GM19467 (cell line): ENCODE data around the gene LLGL1.

Source experiments
- ATAC-seq: cut with Tn5 transposase; IDR thresholded peaks from one replicate; pipeline ENCODE4 v1.9.1; 2021; ENCODE audit warnings: mild to moderate bottlenecking, moderate library complexity; ENCODE audit not compliant: unreplicated experiment

LLGL1 gene

DNA sequence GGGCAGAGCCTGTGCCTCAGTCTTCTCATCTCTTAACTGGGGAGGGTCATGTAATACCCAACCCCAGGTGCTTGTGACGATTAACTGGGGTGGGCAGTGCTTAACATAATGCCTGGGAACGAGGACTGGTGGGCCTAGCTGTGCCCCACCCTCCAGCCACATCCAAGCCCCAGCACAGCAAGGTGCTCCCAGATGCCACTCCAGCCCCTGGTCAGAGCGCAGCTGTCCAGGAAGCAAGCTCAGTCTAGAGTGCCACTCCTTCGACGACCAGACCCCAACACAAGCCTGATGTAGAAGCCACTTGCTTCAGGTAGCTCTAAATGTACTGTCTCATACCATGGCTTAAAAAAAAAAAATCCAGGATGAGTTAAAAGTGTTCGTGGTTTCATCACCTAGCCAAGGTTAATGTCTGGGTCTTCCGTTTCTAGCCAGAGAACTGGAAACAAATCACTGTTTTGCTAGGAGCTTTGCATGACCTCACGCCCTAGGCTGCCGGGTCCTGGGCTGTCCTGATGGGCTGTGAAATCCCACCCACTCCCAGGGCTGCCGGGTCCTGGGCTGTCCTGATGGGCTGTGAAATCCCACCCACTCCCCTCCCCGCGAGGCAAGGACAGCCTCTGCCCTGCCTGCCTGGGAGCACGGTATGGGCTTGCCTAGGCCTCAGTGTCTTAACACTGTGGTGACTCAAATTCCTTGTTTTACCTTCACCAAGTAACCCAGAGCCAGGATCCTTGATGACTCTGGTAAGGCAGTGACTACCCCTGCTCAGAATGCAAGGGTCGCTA is 42.7 kb downstream of the LLGL1 start:
- no peak for ATAC-seq

GRCh38 chr17:18270046-18270931 is 44.9 kb downstream of the LLGL1 start:
- no peak for ATAC-seq

- ATAC-seq, result no peak
Observed at GRCh38 chr17:18277076-18277475, 51.6 kb downstream of the LLGL1 start.

DNA sequence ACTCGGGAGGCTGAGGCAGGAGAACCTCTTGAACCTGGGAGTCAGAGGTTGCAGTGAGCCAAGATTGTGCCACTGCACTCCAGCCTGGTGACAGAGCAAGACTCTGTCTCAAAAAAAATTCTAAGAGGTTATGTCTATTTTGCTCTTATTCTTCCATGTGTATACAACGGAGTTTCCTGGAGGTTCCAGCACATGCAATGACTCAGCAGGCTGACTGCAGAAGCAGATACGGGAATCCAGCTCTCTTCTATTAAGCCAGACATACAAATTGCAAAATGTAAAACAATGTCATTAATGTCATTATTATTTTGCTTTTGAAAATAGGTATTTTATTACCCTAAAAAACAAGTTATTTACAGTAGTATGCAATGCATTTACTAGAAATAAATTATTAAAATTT is 53.4 kb downstream of the LLGL1 start:
- no peak for ATAC-seq

GRCh38 chr17:18280249-18280648 is 54.8 kb downstream of the LLGL1 start:
- no peak for ATAC-seq

DNA sequence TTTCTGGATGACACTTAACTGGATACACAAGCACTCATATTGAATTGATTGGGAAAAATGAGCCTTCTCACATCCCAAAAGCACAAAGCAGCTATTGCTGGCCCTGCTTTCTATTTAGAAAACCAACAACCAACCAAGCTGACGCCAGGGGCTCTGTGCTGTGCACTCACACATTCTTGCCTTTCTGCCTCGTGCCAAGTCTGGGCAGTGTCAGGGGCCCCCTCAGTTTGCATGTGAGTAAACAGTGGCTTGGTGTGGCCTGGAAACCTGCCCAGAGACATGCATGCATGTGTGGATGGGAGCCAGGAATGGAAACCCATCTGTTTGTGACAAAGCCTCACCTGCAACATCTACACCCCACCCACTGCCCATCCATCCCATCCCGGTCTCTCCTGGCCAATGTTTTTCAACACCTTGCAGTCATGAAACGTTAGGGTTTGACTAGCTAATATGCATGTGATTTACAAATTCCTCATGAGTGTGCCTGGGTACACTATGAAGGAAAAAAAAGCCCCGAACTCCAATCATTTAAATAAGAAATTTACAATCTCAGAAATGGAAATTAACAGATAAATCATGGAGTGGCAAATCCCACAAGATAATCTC is 55.4 kb downstream of the LLGL1 start:
- ATAC-seq, result no peak

GRCh38 chr17:18281788-18282187 is 56.4 kb downstream of the LLGL1 start:
- no peak for ATAC-seq

DNA sequence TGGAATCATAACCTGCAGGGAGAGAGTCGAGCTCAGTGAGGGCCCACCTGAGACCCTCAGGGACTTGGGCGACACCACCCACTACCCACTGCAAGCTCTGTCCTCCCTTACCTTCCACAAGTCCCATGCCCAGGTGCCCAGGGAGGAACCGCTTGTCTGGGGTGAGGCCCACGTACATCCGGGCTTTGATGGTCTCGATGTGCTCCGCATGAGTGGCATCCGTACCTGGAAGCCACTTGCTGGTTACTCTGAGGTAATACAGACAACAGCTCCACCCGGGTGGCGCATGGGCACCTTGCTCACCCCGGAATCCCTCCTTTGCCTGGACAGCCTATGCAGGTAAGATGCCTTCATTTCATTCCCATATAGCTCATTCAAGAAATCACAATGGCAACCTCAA is 59.9 kb downstream of the LLGL1 start:
- ATAC-seq, result no peak

DNA sequence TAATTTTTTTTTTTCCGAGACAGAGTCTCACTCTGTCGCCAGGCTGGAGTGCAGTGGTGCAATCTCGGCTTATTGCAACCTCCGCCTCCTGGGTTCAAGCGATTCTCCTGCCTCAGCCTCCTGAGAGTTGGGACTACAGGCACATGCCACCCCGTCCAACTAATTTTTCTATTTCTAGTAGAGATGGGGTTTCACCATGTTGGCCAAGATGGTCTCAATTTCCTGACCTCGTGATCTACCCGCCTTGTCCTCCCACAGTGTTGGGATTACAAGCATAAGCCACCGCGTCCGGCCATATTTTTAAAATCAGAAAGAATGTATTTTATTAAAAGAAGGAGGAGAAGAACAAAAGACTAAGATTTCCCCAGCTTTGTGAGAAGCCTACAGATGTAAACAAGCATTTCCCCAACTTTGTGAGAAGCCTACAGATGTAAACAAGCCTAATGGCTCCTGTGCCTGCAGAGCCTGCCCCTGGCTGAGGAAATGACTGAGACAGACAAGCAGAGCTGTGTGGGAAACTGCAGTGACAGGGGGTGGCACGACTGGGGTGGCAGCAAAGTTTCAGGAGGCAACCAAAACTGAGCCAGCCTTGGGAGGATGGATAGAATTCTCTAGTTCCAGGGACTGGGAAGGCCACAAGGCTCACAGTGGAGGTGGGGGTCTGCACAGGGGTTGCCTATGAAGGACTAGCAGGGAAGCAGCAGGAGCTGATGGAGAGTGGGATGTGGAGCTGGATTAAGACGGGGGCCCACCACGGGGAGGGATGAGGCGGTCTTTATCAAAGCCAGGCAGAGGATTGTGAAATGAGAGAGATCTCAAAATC is 66.5 kb downstream of the LLGL1 start:
- ATAC-seq, result no peak
